GM21717 (cell line): ENCODE results near the gene BCR.
"Not testable (repeated sequence)": the region's sequence is repeated elsewhere in the genome, so short reads cannot be mapped to it uniquely, and the experiment has no call there.

ENCODE experiments used
- ATAC-seq: cut with Tn5 transposase; IDR thresholded peaks from one replicate; pipeline ENCODE4 v1.9.1; 2021; ENCODE audit warnings: mild to moderate bottlenecking, moderate library complexity; ENCODE audit not compliant: unreplicated experiment

Gene BCR

DNA sequence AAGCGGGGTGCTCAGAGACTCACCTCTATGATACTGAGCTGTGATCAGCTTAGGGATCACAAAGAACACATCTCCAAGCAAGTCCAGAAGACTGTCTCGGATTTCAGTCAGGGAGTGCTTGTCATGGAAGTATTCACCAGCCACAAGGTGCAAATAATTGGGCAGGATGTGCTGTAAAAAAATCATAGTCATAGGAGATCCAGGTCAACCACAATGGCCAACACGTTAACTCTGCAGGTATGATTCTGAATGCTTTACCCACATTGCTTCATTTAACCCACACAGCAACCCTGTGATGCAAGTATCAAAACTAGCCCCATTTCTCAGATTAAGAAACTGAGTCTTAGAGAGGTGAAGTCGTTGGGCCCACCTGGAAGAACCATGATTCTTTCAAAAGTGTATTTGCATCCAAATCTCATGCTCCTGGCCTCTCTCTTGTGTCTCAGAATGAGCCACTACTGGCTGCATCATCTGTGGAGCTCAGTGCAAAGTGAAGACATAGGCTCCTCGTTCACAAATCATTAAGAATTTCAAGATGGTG, 179.3 kb downstream of the BCR start:
- ATAC-seq, result no peak

DNA sequence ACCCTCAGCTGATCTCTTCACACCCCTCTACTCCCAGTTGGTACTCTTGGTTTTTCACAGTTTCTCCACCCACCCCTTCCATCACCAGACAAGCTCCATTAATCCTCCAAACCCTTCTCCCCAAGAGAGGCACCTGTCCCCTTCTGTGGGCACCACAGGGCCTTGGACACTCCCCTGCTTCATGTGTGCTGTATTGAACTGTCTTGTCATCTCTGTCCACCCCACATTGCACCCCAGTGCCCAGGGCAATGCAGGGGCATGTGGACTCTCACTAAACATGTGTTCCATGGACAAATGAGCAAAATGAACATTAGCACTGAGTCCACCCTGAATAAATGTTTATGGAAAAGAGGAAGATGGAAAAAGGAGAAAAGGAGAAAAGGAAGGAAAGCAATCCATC, 181.4 kb downstream of the BCR start:
- ATAC-seq, result no peak

DNA sequence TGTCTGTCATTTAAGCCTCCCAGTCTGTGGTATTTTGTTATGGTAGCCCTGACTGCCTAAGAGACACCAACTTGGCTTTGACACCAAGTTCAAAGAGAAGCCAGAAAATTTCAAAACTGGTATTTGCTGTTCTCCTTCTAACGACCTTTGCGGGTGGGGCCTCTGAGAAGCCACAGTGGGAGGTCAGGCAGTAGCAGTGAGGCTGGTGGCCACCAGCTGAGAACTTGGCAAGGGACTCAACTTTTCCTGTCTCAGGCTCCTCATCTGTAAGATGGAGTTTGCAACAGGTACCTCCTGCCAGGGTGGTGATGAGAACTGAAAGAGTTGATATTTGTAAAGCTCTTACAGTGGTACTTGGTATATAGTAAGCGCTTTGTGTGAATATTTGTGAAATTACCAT, 183.4 kb downstream of the BCR start:
- ATAC-seq, result no peak

DNA sequence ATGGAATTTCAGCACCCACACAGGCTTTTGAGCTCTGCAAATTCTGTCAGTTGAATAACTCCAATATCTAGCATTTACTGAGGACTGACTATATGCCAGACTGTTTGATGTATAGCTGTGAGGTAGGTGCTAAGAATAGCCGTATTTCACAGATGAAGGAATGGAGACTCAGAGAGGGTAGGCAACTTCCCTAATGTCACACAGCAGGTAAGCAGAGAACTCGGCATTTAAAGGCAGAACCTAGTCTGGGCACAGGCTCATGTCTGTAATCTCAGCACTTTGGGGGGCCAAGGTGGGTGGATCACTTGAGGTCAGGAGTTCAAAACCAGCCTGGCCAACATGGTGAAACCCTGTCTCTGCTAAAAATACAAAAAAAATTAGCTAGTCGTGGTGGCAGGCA, 184.1 kb downstream of the BCR start:
- no peak for ATAC-seq

DNA sequence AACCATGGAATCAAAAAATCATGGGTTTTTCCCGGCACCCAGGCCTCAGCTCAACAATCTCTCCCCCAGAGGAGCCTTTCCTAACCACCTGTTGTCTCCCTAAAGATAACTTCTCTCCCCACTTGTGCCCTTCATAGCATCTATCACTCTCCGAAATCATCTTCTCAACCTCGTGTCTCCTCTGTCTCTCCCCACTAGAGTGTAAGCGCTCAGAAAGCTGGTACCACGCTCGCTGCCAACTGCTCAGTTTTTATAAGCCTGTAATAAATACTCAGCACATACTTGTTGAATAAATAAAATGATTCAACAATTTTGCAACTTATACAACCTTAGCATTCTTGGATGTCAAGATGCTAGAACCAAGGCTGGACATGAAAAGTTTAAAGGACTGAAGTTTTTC, 185.2 kb downstream of the BCR start:
- ATAC-seq, result no peak

DNA sequence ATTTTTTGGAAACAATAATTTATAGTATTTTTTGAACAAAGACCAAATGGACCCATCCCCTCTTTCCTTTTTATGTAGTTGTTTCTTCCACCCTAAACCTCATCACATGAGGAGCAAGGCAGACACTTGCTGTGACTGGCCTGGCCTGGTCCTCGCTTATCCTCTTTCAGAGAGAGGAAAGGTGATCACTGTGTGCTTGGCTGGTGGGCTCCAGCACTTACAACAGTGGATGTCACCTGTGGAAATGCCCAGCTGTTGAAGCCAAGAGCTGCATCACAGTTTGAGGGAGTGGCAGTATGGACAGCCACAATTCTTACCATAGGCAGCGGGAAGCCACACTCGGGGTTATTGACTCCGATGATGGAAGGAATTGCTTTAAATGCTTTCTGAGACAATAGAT, 185.7 kb downstream of the BCR start:
- ATAC-seq, result no peak

DNA sequence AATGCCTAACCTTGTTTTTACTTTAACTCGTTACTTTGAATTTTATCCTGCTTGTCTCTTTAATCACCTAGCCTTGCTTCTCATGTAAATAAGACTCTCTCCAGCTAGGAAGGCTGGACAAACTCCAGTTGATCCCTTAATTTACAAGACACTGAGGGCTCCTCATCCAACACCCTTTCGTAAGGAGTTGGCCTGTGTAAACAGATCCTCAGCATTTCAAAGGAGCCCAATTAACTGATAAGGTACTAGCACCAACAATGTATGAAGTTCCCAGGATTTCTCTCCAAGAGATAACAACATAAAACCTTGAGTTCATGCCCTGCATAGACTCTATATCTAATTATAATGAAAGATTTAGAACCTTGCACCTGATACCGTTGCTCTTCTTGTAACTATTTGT, 186.9 kb downstream of the BCR start:
- not testable (repeated sequence) for ATAC-seq
